GM12878 (cell line): Measurements from ENCODE around the gene ASMTL. TPM values are rescaled to one million over a fixed set of nuclear protein-coding genes. Genes with fewer than 3 reads are reported as not detected.
A peak's percentile ranks its signal among the peaks of the same experiment; 100 is the strongest.

ENCODE experiments used
- ATAC-seq: fragments of 200-7000 bp; cut with Tn5 transposase; 3 replicates; pipeline ENCODE4 v1.9.1; 2020; ENCODE audit warnings: mild to moderate bottlenecking, moderate library complexity
- BruUV-seq: library from RNA; stranded (reverse); fragments of 400-500 nt; replicated peaks from 2 replicates; lab custom pipeline; 2021; lab: Mats Ljungman, UMichigan
- CTCF ChIA-PET: fragments of 300-600 bp; sonication (Branson Sonifier 250); formaldehyde crosslinking; extraction: SDS; loops from one replicate; lab custom pipeline; 2021; ENCODE audit warnings: inconsistent platforms; lab: Yijun Ruan, JAX
- POLR2A ChIA-PET: fragments of 350-600 bp; formaldehyde crosslinking; extraction: SDS; loops from one replicate; lab custom pipeline; 2021; ENCODE audit warnings: inconsistent platforms; lab: Charles Lee
- RAD21 ChIA-PET: fragments of 300-600 bp; sonication (Branson Sonifier 250); formaldehyde crosslinking; loops from one replicate; lab custom pipeline; 2023; ENCODE audit warnings: antibody characterized with exemption; ENCODE audit not compliant: unreplicated experiment; lab: Charles Lee
- SMC1A ChIA-PET: fragments of 300-600 bp; sonication (Branson Sonifier 250); formaldehyde crosslinking; loops from one replicate; lab custom pipeline; 2023; ENCODE audit not compliant: unreplicated experiment, uncharacterized antibody; lab: Charles Lee
- DNase-seq: peaks from one replicate; pipeline ENCODE4 v3.0.0-alpha.2; 2011; ENCODE audit warnings: low read depth, low spot score
- FAIRE-seq: peaks from 3 replicates; lab custom pipeline; 2011; peaks lifted over from hg19 to GRCh38; lab: Jason Lieb, UNC
- H2AFZ ChIP-seq: 2 replicates; pipeline ENCODE4 v1.6.0; 2011; ENCODE audit warnings: low read depth, low read length, control low read depth; ENCODE audit not compliant: control insufficient read depth
- H3K27ac ChIP-seq: 2 replicates; pipeline ENCODE4 v1.5.1; 2011; ENCODE audit warnings: control low read depth; ENCODE audit not compliant: control insufficient read depth, insufficient read depth
- H3K27me3 ChIP-seq, 2 experiments: replicated peaks in 1 of 2; 2 replicates each; pipeline versions ENCODE4 v1.6.0 to v1.6.1; 2011; ENCODE audit warnings: low read length in 1 of 2; ENCODE audit not compliant: control insufficient read depth in 2 of 2, insufficient read depth in 2 of 2
- H3K36me3 ChIP-seq, 2 experiments: 2 replicates each; pipeline ENCODE4 v1.5.1; 2011; ENCODE audit warnings: low read length in 1 of 2; ENCODE audit not compliant: control insufficient read depth in 2 of 2, insufficient read depth in 2 of 2
- H3K4me1 ChIP-seq: 2 replicates; pipeline ENCODE4 v1.6.1; 2011; ENCODE audit warnings: mild to moderate bottlenecking, low read length, moderate library complexity, mixed read lengths; ENCODE audit not compliant: control insufficient read depth, insufficient read depth
- H3K4me2 ChIP-seq: 2 replicates; pipeline ENCODE4 v1.6.0; 2011; ENCODE audit warnings: control low read depth; ENCODE audit not compliant: control insufficient read depth, insufficient read depth
- H3K4me3 ChIP-seq: fragments of 200-600 bp; sonication (generic); 2 replicates; pipeline ENCODE4 v1.5.1; 2016
- H3K79me2 ChIP-seq: 2 replicates; pipeline ENCODE4 v1.6.0; 2011; ENCODE audit warnings: low read length; ENCODE audit not compliant: control insufficient read depth, insufficient read depth
- H3K9ac ChIP-seq: 2 replicates; pipeline ENCODE4 v1.8.0; 2011; ENCODE audit warnings: low read length, control low read depth, mixed read lengths; ENCODE audit not compliant: control insufficient read depth, insufficient read depth
- H3K9me3 ChIP-seq: replicated peaks from 3 replicates; pipeline ENCODE4 v1.5.1; 2011; ENCODE audit warnings: mild to moderate bottlenecking, low read length; ENCODE audit not compliant: control insufficient read depth, insufficient read depth
- H4K20me1 ChIP-seq: 2 replicates; pipeline ENCODE4 v1.6.0; 2011; ENCODE audit not compliant: control insufficient read depth, insufficient read depth
- ATF3 ChIP-seq: IDR thresholded peaks from 2 replicates; pipeline ENCODE4 v1.6.1; 2011; ENCODE audit warnings: low read depth, mild to moderate bottlenecking, low read length, moderate library complexity, borderline replicate concordance; ENCODE audit errors: extremely low read depth
- BHLHE40 ChIP-seq, 2 experiments: fragments of 450-650 bp in 1 of 2; IDR thresholded peaks; 2 replicates each; pipeline ENCODE4 v1.6.1; 2011 to 2017; ENCODE audit warnings: low read depth in 2 of 2, borderline replicate concordance in 1 of 2, improper control_type of control experiment in 1 of 2, low read length in 1 of 2, mild to moderate bottlenecking in 1 of 2
- CHD2 ChIP-seq: IDR thresholded peaks from 2 replicates; pipeline ENCODE4 v1.6.1; 2011; ENCODE audit warnings: low read depth, low read length, improper control_type of control experiment, borderline replicate concordance
- HSF1 ChIP-seq: fragments of 150-350 bp; IDR thresholded peaks from 2 replicates; pipeline ENCODE4 v1.6.1; 2014; ENCODE audit warnings: mild to moderate bottlenecking, low read depth, low read length
- POLR2AphosphoS5 ChIP-seq: IDR thresholded peaks from 2 replicates; pipeline ENCODE4 v1.6.1; 2011; ENCODE audit warnings: mild to moderate bottlenecking, low read length, inconsistent platforms
- RAD21 ChIP-seq: IDR thresholded peaks from 2 replicates; pipeline ENCODE4 v1.6.1; 2011; ENCODE audit warnings: mild to moderate bottlenecking, low read depth, low read length, moderate library complexity; ENCODE audit not compliant: insufficient read depth
- SKIL ChIP-seq: fragments of 450-650 bp; IDR thresholded peaks from 2 replicates; pipeline ENCODE4 v1.6.1; 2017; ENCODE audit warnings: mild to moderate bottlenecking, low read depth, inconsistent platforms; ENCODE audit not compliant: poor library complexity, severe bottlenecking
- SMC3 ChIP-seq: IDR thresholded peaks from 2 replicates; pipeline ENCODE4 v1.6.1; 2011; ENCODE audit warnings: low read length, improper control_type of control experiment, borderline replicate concordance
- SUPT20H ChIP-seq: IDR thresholded peaks from 2 replicates; pipeline ENCODE4 v1.6.1; 2011; ENCODE audit warnings: low read depth, mild to moderate bottlenecking, low read length, moderate library complexity, borderline replicate concordance; ENCODE audit not compliant: control insufficient read depth
- ZZZ3 ChIP-seq: IDR thresholded peaks from 2 replicates; pipeline ENCODE4 v1.6.1; 2011; ENCODE audit warnings: low read depth; ENCODE audit not compliant: control insufficient read depth, insufficient read length
- WGBS: methylation state at CpG from one replicate; pipeline ENCODE4 v1.1.6; 2016; ENCODE audit warnings: low lambda C conversion rate; ENCODE audit not compliant: insufficient replicate concordance, insufficient coverage; ENCODE audit errors: missing lambda C conversion rate; 5-methylcytosine and 5-hydroxymethylcytosine counted together
- in situ Hi-C: fragments of 300-500 bp; cut with MboI; formaldehyde crosslinking; loops from 9 replicates; pipeline ENCODE4 v1.14.3; 2018; ENCODE audit warnings: mixed read lengths
- intact Hi-C: fragments of 100-400 bp; cut with micrococcal nuclease; formaldehyde crosslinking; loops from one replicate; pipeline ENCODE4 v1.14.2; 2022; ENCODE audit not compliant: unreplicated experiment
- polyA plus RNA-seq, 11 experiments: library from polyadenylated mRNA; depleted of rRNA in 4 of 11; unstranded in 6 of 11; stranded (reverse) in 5 of 11; fragments of >200 nt; fragmentation: Nextera tagmentation in 4 of 11; fragmentation: Illumina TruSeq in 1 of 11; extraction: Ambion mirVana in 4 of 11; extraction: Trizol in 1 of 11; gene quantifications; 1 replicate in 1 of 11; 2 replicates in 10 of 11; pipeline versions ENCODE4 v1.2.1 to v1.2.3, GENCODE V29; 2011 to 2016; ENCODE audit warnings: inconsistent platforms in 2 of 11, missing spikeins in 2 of 11, low read depth in 1 of 11
- total RNA-seq, 4 experiments: library from RNA; depleted of rRNA in 3 of 4; stranded (reverse); fragments of >200 nt in 3 of 4; fragmentation: Illumina TruSeq in 1 of 4; extraction: Trizol in 1 of 4; gene quantifications; 2 replicates each; pipeline versions ENCODE4 v1.2.1 to v1.2.3, GENCODE V29; 2013 to 2021

The ASMTL gene
- total and polyA plus RNA-seq, 10 of the 15 experiments (the other 5 are each of a cell fraction or from before 2014, with no cell fraction given) = 1.6 to 51.9 (median 32.1) TPM

DNA sequence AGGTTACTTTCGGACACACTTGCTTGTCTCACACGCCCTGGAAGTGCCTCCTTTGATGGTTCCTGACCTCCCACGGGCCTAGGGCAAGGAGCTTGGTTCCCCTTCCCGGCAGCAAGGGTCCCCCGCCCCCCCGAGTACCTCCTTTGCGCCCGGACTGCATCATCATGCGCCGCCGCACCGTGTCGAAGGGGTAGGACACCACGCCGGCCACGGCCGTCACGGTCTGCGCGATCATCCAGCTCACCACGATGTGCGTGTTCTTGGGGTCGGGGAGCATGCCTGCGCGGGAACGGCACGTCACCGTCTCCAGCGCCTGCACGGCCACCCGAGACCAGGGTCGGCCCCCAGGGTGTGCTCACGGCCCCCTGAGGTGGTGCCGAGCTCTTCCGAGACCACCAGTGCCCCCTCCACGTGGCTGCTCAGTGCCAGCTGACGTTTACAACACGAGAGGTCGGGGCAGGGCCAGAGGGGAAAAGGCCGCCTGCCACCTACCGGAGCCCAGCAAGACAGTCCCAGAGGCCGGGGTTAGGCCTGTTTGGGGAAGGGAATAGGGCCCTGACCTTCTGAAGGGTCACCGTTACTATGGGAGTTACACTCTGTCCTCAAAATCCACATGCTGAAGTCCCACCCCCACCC, 65.5 kb downstream of the ASMTL start (continued):
- TF ChIP-seq ZZZ3 (no peak), SMC3 (no peak), RAD21 (no peak), SUPT20H (no peak), SKIL (no peak), ATF3 (no peak), CHD2 (no peak), POLR2AphosphoS5 (peak; percentile 14; the same call in 1 of the 2 replicates)

DNA sequence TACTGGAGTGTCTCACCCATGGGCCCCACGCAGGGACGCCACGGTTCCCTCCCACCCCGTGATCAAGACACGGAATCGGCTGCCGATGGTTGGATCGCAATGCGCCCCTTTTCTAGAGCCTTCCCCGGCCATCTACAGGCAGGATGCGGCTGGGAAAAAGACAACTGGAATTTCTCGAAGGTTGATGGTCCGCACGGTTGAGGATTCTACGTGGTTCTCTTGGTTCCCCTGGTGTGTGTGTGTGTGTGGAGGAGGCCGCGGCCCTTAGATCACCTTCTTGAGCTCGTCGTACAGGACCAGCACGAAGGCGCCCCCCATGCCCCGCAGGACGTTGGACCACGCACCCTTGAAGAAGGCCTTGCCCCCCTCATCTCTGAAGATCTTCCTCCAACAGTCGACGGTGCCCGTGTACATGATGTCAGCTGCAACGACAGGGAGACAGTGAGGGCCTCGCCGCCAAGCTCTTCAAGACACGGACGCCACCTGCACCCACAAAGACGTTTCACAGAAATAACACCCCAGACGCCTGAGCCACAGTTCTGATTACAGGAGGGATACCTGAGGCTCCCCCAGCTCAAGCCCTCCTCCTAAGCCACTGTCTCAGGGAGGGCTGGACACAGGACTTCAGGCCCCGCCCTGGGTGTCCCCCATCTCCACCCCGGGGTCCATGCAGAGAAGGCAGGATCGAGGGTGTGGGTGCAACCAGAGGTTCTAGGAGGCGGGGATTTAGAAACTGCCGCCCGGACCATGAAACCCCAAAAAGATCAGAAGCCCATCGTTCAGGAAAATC, 66.2 kb downstream of the ASMTL start:
- BruUV-seq = no TSS peak
- ChIA-PET POLR2A (no interaction called here), RAD21 (no interaction called here), CTCF (no interaction called here), SMC1A (no interaction called here)
- FAIRE-seq (no peak), DNase-seq (no peak), ATAC-seq (no peak)
- Histone ChIP-seq H4K20me1 (peaks cover 19% of the 10 kb centered on the region; the same call in 1 of the 2 replicates), H3K4me1 (peaks cover 8% of the 10 kb centered on the region; the same call in 1 of the 2 replicates), H3K4me3 (no peak overlapping the region), H3K36me3 (peaks cover 43 to 53% of the 10 kb centered on the region in 2 experiments), H3K4me2 (no peak overlapping the region), H2AFZ (no peak overlapping the region), H3K27me3 (no peaks in the 10 kb centered on the region), H3K9me3 (no peaks in the 10 kb centered on the region), H3K79me2 (peaks cover 40% of the 10 kb centered on the region), H3K9ac (no peak overlapping the region), H3K27ac (no peak overlapping the region)
- intact Hi-C loops (no loop called here), in situ Hi-C loops (no loop called here)
- peak; percentile 6; the same call in 1 of the 2 replicates for TF ChIP-seq POLR2AphosphoS5
- no peak for TF ChIP-seq HSF1
- TF ChIP-seq BHLHE40 (IDR thresholded peaks at IDR 0.05; ENCODE audit: borderline replicate concordance in 1 of 2, low read depth in 2 of 2, low read length in 1 of 2) = no peak
- 97% methylated on average over 41 of the region's 41 CpGs for WGBS
